Kidney (tissue), 14 donors: Measurements from ENCODE around the gene SLC30A3. TPM values are rescaled to one million over a fixed set of nuclear protein-coding genes. Genes with fewer than 3 reads are reported as not detected.

Experiments
- DNase-seq, 5 donors: peaks; one replicate each; pipeline ENCODE4 v3.0.0-alpha.2; 2013 to 2020
- FAIRE-seq: peaks from 2 replicates; lab custom pipeline; 2012; peaks lifted over from hg19 to GRCh38; lab: Jason Lieb, UNC
- H3K27ac ChIP-seq, 2 donors: one replicate each; pipeline ENCODE4 v1.7.0; 2013; ENCODE audit warnings: low read depth in 2 of 2, low read length in 2 of 2, inconsistent platforms in 1 of 2
- H3K27me3 ChIP-seq: one replicate; pipeline ENCODE4 v1.7.1; 2013; ENCODE audit warnings: low read length, inconsistent platforms; ENCODE audit not compliant: control insufficient read depth, insufficient read depth
- H3K36me3 ChIP-seq, 3 donors: one replicate each; pipeline versions ENCODE4 v1.7.0 to v1.7.1; 2013; ENCODE audit warnings: low read length in 3 of 3, control low read depth in 1 of 3, inconsistent platforms in 1 of 3; ENCODE audit not compliant: insufficient read depth in 3 of 3, control insufficient read depth in 2 of 3
- H3K4me1 ChIP-seq, 3 donors: one replicate each; pipeline versions ENCODE4 v1.7.0 to v1.7.1; 2013; ENCODE audit warnings: low read length in 3 of 3, inconsistent platforms in 1 of 3, low read depth in 1 of 3; ENCODE audit not compliant: control insufficient read depth in 2 of 3, insufficient read depth in 2 of 3
- H3K4me3 ChIP-seq, 3 donors: one replicate each; pipeline versions ENCODE4 v1.7.0 to v1.8.1; 2013; ENCODE audit warnings: low read length in 3 of 3, control low read depth in 1 of 3, inconsistent platforms in 1 of 3
- H3K9ac ChIP-seq, 3 donors: one replicate each; pipeline versions ENCODE4 v1.7.0 to v1.7.1; 2013; ENCODE audit warnings: low read length in 3 of 3, control low read depth in 1 of 3, inconsistent platforms in 1 of 3
- H3K9me3 ChIP-seq, 3 donors: one replicate each; pipeline versions ENCODE4 v1.7.0 to v1.7.1; 2013; ENCODE audit warnings: low read length in 3 of 3, control low read depth in 1 of 3, inconsistent platforms in 1 of 3; ENCODE audit not compliant: control insufficient read depth in 2 of 3, insufficient read depth in 1 of 3
- intact Hi-C: fragments of 100-400 bp; cut with DNase I; formaldehyde crosslinking; loops from one replicate; pipeline ENCODE4 v1.11.1; 2022
- polyA plus RNA-seq: library from polyadenylated mRNA; stranded (reverse); fragments of 350-450 nt; fragmentation: Illumina TruSeq; extraction: RNeasy Lipid Tissue Mini Kit (QIAGEN cat#74804); gene quantifications from one replicate; pipeline ENCODE4 v1.2.3, GENCODE V29; 2014; ENCODE audit warnings: low read depth, low replicate concordance; ENCODE audit not compliant: insufficient read depth
- total RNA-seq: library from RNA; stranded (reverse); fragmentation: NEBNext Ultra II Directional; extraction: Animal tissue kit (Norgen Biotek cat#: 25700); gene quantifications from one replicate; pipeline ENCODE4 v1.2.1, GENCODE V29; 2021
- TF ChIP-seq, protein P1 (sequence below): IDR thresholded peaks from 3 replicates; pipeline ENCODE4 v1.5.1; 2012; ENCODE audit warnings: mild to moderate bottlenecking, moderate library complexity, borderline replicate concordance; ENCODE audit not compliant: insufficient read depth; ENCODE audit errors: extremely low read depth
- donor health status: control.
- donor health status: control.
- donor health status: control.
- donor health status: control.
- donor health status: control.
- donor health status: DM: yes; HTN: yes; CAD: no.
- donor health status: Normal renal cell carcinoma (clear cell type).

SLC30A3 gene
- total and polyA plus RNA-seq, 2 donors from 2014 or later: 0.31 TPM; not detected in 1

DNA sequence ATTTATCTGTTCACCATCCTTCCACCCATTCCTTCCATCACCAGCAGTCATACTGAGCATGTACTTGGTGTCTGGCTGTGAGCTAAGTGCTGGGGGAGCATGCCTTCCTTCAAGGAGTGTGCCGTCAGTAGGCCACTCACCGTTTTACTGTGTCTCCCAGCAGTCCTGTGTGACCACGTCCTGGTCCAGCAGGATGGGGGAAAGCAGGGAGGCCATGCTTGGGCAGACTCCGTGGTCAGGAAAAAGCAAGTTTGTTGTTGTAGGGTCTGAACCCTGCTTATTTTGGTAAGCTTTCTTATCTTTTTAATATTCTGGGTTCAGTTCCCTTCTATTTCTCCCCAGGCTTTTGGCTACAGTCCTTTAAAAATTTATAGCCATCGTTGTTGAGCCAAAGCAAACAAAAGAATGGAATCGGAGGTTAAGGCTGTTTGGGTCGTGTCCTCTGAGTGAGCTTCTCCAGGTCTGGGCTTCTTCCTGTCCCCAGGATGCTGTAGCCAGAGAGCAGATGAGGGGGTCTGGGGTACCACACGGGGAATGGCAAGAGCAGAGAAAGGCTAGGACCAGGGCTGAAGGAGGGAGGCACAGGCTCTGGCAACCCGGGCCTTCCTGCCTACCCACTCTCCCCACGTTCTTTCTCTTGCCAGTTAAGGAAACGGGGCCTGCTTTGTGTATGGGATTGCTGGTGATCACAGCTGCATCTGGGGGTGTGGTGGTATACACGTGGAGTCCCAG is 13.5 kb downstream of the SLC30A3 start:
- TF ChIP-seq, protein P1, sequence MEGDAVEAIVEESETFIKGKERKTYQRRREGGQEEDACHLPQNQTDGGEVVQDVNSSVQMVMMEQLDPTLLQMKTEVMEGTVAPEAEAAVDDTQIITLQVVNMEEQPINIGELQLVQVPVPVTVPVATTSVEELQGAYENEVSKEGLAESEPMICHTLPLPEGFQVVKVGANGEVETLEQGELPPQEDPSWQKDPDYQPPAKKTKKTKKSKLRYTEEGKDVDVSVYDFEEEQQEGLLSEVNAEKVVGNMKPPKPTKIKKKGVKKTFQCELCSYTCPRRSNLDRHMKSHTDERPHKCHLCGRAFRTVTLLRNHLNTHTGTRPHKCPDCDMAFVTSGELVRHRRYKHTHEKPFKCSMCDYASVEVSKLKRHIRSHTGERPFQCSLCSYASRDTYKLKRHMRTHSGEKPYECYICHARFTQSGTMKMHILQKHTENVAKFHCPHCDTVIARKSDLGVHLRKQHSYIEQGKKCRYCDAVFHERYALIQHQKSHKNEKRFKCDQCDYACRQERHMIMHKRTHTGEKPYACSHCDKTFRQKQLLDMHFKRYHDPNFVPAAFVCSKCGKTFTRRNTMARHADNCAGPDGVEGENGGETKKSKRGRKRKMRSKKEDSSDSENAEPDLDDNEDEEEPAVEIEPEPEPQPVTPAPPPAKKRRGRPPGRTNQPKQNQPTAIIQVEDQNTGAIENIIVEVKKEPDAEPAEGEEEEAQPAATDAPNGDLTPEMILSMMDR: no peak
- no peaks in the 10 kb centered on the region for H3K27me3 ChIP-seq
- H3K4me1 ChIP-seq: peaks cover 0 to 4% (median 0%) of the 10 kb centered on the region in 3 donors
- intact Hi-C loops: no loop called here
- H3K9ac ChIP-seq: no peak overlapping the region
- H3K36me3 ChIP-seq: no peaks in the 10 kb centered on the region
- no peaks in the 10 kb centered on the region for H3K9me3 ChIP-seq
- DNase-seq (peak in 3 of 5 donors; percentile 33 to 75 (median 54)), FAIRE-seq (no peak)
- H3K4me3 ChIP-seq: no peak overlapping the region
- no peak overlapping the region for H3K27ac ChIP-seq

DNA sequence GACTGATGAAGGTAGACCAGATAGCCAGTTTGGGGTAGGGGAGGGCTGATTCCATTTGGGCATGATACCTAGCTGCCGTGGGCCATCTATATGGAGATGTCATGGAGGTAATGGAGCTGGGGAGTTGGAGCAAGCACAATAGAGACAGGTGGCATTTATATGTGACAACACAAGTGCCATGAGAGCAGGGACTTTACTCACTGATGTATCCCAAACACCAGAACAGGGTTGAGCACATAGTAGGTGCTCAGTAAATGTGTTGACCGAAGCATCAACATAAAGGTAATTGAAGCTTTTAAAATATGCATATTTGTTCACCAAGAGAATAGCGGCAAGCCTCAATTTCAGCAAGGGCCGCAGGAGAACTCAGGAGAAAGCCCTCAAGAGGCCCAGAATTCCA is 15.0 kb downstream of the SLC30A3 start:
- Histone ChIP-seq H3K36me3 (peaks cover 0 to 10% (median 0%) of the 10 kb centered on the region in 3 donors), H3K9ac (no peak overlapping the region), H3K9me3 (no peaks in the 10 kb centered on the region), H3K27me3 (no peaks in the 10 kb centered on the region), H3K27ac (no peak overlapping the region), H3K4me1 (peaks cover 0 to 4% (median 0%) of the 10 kb centered on the region in 3 donors), H3K4me3 (no peak overlapping the region)
- TF ChIP-seq, protein P1: no peak
- DNase-seq (no peak), FAIRE-seq (no peak)
- intact Hi-C loops: no loop called here

DNA sequence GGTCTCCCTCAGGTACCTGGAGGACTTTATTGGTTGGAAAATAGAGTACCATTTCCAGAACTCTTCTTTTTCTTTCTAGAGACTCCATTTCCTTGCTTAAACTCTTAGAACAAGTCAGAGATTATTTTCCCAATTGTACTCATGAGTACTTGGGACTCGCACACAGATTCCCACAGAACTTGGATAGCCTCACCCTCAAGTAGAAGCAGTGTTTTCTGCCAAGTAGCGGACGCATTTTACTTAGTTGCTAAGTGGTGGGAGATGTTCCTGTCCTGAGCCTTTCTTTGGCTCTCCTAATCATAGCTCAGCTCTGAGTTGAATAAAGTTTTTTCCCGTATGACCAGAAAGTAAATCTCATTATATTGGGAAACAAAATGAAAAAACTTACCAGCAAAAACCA is 17.2 kb downstream of the SLC30A3 start:
- H3K27ac ChIP-seq: no peak overlapping the region
- H3K4me1 ChIP-seq: peaks cover 0 to 4% (median 0%) of the 10 kb centered on the region in 3 donors
- H3K27me3 ChIP-seq: no peaks in the 10 kb centered on the region
- no peak overlapping the region for H3K9ac ChIP-seq
- DNase-seq (no peak), FAIRE-seq (no peak)
- intact Hi-C loops: no loop called here
- peaks cover 0 to 16% (median 8%) of the 10 kb centered on the region in 3 donors for H3K36me3 ChIP-seq
- no peak overlapping the region for H3K4me3 ChIP-seq
- H3K9me3 ChIP-seq: no peaks in the 10 kb centered on the region
- TF ChIP-seq, protein P1: no peak

DNA sequence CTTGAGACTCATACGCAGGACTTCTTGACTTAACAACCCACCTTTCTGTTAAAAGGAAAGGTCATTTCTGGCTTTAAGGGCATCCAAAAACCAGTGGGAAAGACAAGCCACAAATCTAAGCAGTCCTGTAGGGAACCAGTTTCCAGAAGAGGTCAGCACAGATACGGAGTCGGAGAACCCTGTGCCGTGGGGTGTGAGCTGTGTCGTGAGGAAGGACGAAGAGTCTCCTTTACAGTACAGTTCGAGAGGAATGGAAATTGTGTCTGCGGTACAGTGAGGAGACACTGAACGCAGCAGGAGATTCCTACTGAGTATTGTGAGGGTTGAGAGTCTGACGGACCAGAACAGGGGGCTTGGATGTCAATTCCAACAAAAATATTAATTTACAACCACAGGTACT is 17.7 kb downstream of the SLC30A3 start:
- intact Hi-C loops: no loop called here
- FAIRE-seq: no peak
- Histone ChIP-seq H3K4me3 (no peak overlapping the region), H3K9me3 (no peaks in the 10 kb centered on the region), H3K9ac (no peak overlapping the region), H3K36me3 (peaks cover 0 to 16% (median 10%) of the 10 kb centered on the region in 3 donors), H3K27me3 (no peaks in the 10 kb centered on the region), H3K4me1 (peaks cover 0 to 4% (median 0%) of the 10 kb centered on the region in 3 donors), H3K27ac (no peak overlapping the region)
- TF ChIP-seq, protein P1: no peak
- DNase-seq: no peak
